Measurements from ENCODE around the gene URI1. TPM values are rescaled to one million over a fixed set of nuclear protein-coding genes. Genes with fewer than 3 reads are reported as not detected.

The URI1 gene
- total and polyA plus RNA-seq, 4 donors = 21.5 to 60.8 (median 32.5) TPM

DNA sequence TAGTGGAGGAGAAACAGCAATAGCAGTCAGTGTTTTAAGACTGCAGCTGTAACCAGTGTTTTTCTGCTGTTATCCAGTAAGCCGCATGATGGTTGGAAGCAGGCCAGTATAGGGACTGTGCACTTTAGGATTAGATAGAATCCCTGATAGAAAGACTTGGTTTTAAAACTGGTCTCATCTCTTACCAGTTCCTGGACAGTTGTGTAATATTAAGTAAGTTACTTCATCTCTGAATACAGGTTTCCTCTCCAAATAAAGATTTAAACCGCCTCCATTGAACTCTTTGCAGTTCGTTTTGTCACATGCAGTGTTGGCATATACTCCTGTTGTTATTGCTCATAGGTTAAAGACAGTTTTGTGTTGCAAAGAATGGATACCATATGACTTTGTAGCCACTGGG is 25.6 kb downstream of the URI1 start:
- TF ChIP-seq, protein P1, sequence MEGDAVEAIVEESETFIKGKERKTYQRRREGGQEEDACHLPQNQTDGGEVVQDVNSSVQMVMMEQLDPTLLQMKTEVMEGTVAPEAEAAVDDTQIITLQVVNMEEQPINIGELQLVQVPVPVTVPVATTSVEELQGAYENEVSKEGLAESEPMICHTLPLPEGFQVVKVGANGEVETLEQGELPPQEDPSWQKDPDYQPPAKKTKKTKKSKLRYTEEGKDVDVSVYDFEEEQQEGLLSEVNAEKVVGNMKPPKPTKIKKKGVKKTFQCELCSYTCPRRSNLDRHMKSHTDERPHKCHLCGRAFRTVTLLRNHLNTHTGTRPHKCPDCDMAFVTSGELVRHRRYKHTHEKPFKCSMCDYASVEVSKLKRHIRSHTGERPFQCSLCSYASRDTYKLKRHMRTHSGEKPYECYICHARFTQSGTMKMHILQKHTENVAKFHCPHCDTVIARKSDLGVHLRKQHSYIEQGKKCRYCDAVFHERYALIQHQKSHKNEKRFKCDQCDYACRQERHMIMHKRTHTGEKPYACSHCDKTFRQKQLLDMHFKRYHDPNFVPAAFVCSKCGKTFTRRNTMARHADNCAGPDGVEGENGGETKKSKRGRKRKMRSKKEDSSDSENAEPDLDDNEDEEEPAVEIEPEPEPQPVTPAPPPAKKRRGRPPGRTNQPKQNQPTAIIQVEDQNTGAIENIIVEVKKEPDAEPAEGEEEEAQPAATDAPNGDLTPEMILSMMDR (IDR thresholded peaks at IDR 0.05; ENCODE audit: control extremely low read depth, extremely low read depth) = no peak
- DNase-seq = peak in 1 of 3 donors; percentile 49
- H3K9me3 ChIP-seq (ENCODE audit: control insufficient read depth in 4 of 4, insufficient read depth in 3 of 4, low read length in 3 of 4) = no peaks in the 10 kb centered on the region
- H3K36me3 ChIP-seq (ENCODE audit: control insufficient read depth in 4 of 4, insufficient read depth in 4 of 4, low read length in 4 of 4) = no peaks in the 10 kb centered on the region
- no peak overlapping the region for H3K9ac ChIP-seq (ENCODE audit: insufficient read depth in 1 of 2, low read length in 2 of 2)
- no peak overlapping the region for H3K27ac ChIP-seq (ENCODE audit: low read depth in 1 of 2, low read length in 1 of 2)
- H3K4me3 ChIP-seq = no peak overlapping the region
- peaks cover 0 to 29% (median 11%) of the 10 kb centered on the region in 5 donors for H3K4me1 ChIP-seq (ENCODE audit: control insufficient read depth in 5 of 5, insufficient read depth in 5 of 5, low read length in 5 of 5)
- WGBS, 2 donors = 20 to 37% methylated on average over 3 of the region's 3 CpGs
- no peak for ATAC-seq (ENCODE audit: insufficient read depth, low FRiP score)
- no peaks in the 10 kb centered on the region for H3K27me3 ChIP-seq (ENCODE audit: control insufficient read depth in 3 of 3, insufficient read depth in 3 of 3, low read length in 2 of 3)

DNA sequence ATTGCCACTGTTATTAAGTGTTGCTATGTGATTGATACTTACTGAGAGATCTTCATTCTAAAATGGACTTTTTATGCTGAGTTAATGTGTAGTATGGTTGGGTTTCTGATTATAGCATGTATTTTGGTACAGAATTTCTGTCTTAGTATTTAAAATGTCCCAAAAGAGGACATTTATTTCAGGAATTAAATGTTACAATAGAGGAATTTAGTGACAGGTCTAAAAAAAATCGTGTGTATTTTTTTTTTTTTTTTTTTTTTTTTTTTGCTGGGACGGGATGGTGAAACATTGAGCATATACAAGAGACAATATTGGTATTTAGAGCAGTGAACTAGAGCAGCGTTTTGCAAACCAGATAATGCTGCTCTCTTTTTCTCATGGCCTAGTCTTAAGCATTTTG is 27.9 kb downstream of the URI1 start:
- DNase-seq (no peak), ATAC-seq (ENCODE audit: insufficient read depth, low FRiP score) (no peak)
- H3K4me1 ChIP-seq (ENCODE audit: control insufficient read depth in 5 of 5, insufficient read depth in 5 of 5, low read length in 5 of 5) = peaks cover 0 to 20% (median 10%) of the 10 kb centered on the region in 5 donors
- H3K27me3 ChIP-seq (ENCODE audit: control insufficient read depth in 3 of 3, insufficient read depth in 3 of 3, low read length in 2 of 3) = no peaks in the 10 kb centered on the region
- H3K36me3 ChIP-seq (ENCODE audit: control insufficient read depth in 4 of 4, insufficient read depth in 4 of 4, low read length in 4 of 4) = no peaks in the 10 kb centered on the region
- no peak overlapping the region for H3K4me3 ChIP-seq
- WGBS, 2 donors = 64 to 72% methylated on average over 3 of the region's 3 CpGs
- H3K9me3 ChIP-seq (ENCODE audit: control insufficient read depth in 4 of 4, insufficient read depth in 3 of 4, low read length in 3 of 4) = no peaks in the 10 kb centered on the region
- no peak overlapping the region for H3K9ac ChIP-seq (ENCODE audit: insufficient read depth in 1 of 2, low read length in 2 of 2)
- no peak overlapping the region for H3K27ac ChIP-seq (ENCODE audit: low read depth in 1 of 2, low read length in 1 of 2)
- TF ChIP-seq, protein P1 (IDR thresholded peaks at IDR 0.05; ENCODE audit: control extremely low read depth, extremely low read depth) = no peak

DNA sequence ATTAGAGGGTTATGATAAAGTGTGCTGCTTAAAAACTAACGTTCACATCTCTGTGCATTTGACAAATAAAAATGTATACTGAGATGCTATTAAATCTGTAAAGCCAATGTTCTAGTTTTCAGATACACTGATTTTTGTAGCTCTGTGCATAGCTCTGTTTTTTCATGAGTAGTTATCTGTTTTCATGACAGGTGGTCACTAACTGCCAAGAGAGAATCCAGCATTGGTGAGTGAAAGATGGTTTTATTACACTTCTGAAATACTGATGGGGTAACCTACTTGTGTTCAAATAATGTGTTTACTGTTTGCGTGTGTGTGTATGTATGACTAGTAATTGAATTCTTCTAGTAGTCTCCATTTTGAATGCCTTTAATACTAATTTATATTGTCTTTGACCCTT is 29.0 kb downstream of the URI1 start:
- ATAC-seq (ENCODE audit: insufficient read depth, low FRiP score) = no peak
- Histone ChIP-seq H3K4me1 (ENCODE audit: control insufficient read depth in 5 of 5, insufficient read depth in 5 of 5, low read length in 5 of 5) (peaks cover 0 to 20% (median 3%) of the 10 kb centered on the region in 5 donors), H3K27ac (ENCODE audit: low read depth in 1 of 2, low read length in 1 of 2) (no peak overlapping the region), H3K27me3 (ENCODE audit: control insufficient read depth in 3 of 3, insufficient read depth in 3 of 3, low read length in 2 of 3) (no peaks in the 10 kb centered on the region), H3K36me3 (ENCODE audit: control insufficient read depth in 4 of 4, insufficient read depth in 4 of 4, low read length in 4 of 4) (no peaks in the 10 kb centered on the region), H3K4me3 (no peak overlapping the region), H3K9me3 (ENCODE audit: control insufficient read depth in 4 of 4, insufficient read depth in 3 of 4, low read length in 3 of 4) (no peaks in the 10 kb centered on the region), H3K9ac (ENCODE audit: insufficient read depth in 1 of 2, low read length in 2 of 2) (no peak overlapping the region)
- no peak for DNase-seq
- WGBS, 2 donors = 76 to 83% methylated on average over 2 of the region's 2 CpGs
- TF ChIP-seq, protein P1 (IDR thresholded peaks at IDR 0.05; ENCODE audit: control extremely low read depth, extremely low read depth) = no peak

DNA sequence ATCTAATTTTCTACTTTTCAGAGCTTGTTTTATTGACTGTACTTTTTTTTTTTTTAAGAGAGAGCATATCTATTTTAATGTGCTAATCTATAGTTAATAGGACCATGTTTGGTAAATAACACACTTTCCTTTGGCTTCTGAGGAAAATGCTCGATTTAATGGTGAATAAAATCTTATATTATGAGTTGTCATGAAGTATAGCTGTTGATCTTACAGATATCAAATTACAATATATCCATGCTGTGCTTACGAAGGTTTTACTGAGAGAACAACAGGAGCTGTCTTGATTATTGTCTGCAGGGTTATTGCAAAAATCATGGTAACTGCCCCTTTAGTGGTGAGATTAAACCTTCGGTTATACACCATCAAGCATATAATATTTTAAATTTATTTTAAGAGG is 29.6 kb downstream of the URI1 start:
- no peak overlapping the region for H3K9ac ChIP-seq (ENCODE audit: insufficient read depth in 1 of 2, low read length in 2 of 2)
- no peak overlapping the region for H3K4me3 ChIP-seq
- TF ChIP-seq, protein P1 (IDR thresholded peaks at IDR 0.05; ENCODE audit: control extremely low read depth, extremely low read depth) = no peak
- H3K4me1 ChIP-seq (ENCODE audit: control insufficient read depth in 5 of 5, insufficient read depth in 5 of 5, low read length in 5 of 5) = peaks cover 0 to 15% (median 3%) of the 10 kb centered on the region in 5 donors
- no peak overlapping the region for H3K27ac ChIP-seq (ENCODE audit: low read depth in 1 of 2, low read length in 1 of 2)
- ATAC-seq (ENCODE audit: insufficient read depth, low FRiP score) (no peak), DNase-seq (no peak)
- peaks cover 0 to 3% (median 0%) of the 10 kb centered on the region in 4 donors for H3K9me3 ChIP-seq (ENCODE audit: control insufficient read depth in 4 of 4, insufficient read depth in 3 of 4, low read length in 3 of 4)
- no peaks in the 10 kb centered on the region for H3K36me3 ChIP-seq (ENCODE audit: control insufficient read depth in 4 of 4, insufficient read depth in 4 of 4, low read length in 4 of 4)
- no peaks in the 10 kb centered on the region for H3K27me3 ChIP-seq (ENCODE audit: control insufficient read depth in 3 of 3, insufficient read depth in 3 of 3, low read length in 2 of 3)
- 91 to 96% methylated on average over 3 of the region's 3 CpGs for WGBS, 2 donors
